Occipital lobe (tissue), 2 donors: ENCODE data around the gene FKRP. TPM values are rescaled to one million over a fixed set of nuclear protein-coding genes. Genes with fewer than 3 reads are reported as not detected.
"Not testable (repeated sequence)": the region's sequence is repeated elsewhere in the genome, so short reads cannot be mapped to it uniquely, and the experiment has no call there.

Experiments
- DNase-seq: peaks from one replicate; lab custom pipeline; 2025; lab: John Stamatoyannopoulos, UW
- total RNA-seq: library from RNA; depleted of rRNA; stranded (reverse); fragments of >200 nt; gene quantifications from one replicate; pipeline ENCODE4 v1.2.3, GENCODE V29; 2014

The FKRP gene
- total RNA-seq, 1 donor from 2014 or later: 11.7 TPM

DNA sequence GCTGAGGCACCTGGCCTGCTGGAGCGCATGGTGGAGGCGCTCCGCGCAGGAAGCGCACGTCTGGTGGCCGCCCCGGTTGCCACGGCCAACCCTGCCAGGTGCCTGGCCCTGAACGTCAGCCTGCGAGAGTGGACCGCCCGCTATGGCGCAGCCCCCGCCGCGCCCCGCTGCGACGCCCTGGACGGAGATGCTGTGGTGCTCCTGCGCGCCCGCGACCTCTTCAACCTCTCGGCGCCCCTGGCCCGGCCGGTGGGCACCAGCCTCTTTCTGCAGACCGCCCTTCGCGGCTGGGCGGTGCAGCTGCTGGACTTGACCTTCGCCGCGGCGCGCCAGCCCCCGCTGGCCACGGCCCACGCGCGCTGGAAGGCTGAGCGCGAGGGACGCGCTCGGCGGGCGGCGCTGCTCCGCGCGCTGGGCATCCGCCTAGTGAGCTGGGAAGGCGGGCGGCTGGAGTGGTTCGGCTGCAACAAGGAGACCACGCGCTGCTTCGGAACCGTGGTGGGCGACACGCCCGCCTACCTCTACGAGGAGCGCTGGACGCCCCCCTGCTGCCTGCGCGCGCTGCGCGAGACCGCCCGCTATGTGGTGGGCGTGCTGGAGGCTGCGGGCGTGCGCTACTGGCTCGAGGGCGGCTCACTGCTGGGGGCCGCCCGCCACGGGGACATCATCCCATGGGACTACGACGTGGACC is 10.1 kb downstream of the FKRP start:
- DNase-seq: no peak

DNA sequence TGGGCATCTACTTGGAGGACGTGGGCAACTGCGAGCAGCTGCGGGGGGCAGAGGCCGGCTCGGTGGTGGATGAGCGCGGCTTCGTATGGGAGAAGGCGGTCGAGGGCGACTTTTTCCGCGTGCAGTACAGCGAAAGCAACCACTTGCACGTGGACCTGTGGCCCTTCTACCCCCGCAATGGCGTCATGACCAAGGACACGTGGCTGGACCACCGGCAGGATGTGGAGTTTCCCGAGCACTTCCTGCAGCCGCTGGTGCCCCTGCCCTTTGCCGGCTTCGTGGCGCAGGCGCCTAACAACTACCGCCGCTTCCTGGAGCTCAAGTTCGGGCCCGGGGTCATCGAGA is 10.7 kb downstream of the FKRP start:
- DNase-seq: no peak

DNA sequence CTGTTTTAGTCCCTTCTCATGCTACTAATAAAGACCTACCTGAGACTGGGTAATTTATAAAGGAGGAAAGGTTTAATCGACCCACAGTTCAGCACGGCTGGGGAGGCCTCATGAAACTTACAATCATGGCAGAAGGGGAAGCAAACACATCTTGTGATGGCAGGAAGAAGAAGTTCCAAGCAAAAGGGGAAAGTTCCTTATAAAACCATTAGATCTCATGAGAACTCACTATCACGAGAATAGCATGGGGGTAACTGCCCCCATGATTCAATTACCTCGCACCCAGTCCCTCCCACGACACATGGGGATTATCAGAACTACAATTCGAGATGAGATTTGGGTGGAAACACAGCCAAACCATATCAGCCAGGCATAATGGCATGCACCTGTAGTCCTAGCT is 13.3 kb downstream of the FKRP start:
- DNase-seq: no peak

DNA sequence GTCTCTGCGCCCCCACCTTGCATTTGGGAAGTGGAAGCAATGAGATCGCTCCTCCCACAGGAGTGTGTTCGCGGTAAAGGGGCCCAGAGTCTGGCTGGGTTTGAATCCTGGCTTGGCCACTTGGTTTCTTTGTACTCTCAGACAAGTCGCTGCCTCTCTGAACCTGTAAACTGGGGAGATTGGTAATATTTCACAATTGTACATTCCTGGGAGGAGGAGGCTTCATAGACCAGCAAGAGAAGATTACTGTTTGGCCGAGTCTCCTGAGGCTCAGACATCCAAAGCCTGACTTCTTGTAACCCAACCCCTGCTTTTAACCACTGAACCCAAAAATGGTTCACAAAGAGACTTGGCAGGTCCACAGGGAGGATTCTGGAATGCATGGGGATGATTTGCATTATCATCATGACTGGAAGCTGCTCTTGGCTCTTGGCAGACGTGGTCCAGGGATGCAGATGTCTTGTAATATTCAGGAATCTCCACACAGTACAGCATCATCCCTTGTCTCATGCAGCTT is 14.0 kb downstream of the FKRP start:
- no peak for DNase-seq

DNA sequence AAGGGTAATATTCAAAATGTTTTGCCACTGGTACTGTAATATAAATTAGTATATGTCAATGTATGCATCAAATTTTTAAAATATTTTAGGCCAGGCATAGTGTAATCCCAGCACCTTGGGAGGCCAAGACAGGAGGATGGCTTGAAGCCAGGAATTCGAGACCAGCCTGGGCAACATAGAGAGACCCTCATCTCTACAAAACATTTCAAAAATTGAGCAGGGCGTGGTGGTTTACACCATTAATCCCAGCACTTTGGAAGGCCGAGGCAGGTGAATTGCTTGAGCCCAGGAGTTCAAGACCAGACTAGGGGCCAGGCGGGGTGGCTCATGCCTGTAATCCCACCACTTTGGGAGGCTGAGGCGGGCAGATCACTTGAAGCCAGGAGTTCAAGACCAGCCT is 14.5 kb downstream of the FKRP start:
- DNase-seq: no peak

DNA sequence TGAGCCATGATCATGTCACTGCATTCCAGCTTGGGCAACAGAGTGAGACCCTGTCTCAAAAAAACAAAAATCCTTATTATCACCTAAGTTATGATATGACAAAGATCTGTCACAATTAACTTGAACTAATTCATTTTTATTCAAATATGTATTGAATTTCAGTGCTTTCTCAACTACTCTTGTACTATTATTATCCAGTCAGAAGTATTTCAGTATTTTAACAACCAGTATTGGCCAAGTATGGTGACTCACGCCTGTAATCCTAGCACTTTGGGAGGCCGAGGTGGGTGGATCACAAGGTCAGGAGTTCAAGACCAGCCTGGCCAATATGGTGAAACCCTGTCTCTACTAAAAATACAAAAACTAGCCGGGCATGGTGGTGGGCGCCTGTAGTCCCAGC is 15.0 kb downstream of the FKRP start:
- DNase-seq: not testable (repeated sequence)

DNA sequence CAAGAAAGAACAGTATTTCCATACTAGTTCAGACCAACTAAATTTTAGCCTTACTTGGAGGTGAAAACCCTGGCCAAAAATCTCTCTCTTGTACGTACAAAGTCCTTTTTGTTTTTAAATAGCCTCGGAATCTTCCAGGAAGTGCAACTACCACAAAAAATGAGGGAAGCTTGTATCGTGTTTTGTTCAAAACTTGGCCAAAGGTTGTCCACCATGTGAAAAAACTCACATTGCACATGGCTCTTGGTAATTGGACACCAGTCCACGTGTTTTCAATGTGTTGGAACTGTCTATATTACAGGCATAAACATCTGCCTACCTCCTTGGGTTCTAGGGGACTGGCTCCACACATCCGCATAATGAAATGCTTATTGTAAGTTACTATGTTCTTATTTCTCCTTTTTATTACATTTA is 15.6 kb downstream of the FKRP start:
- no peak for DNase-seq

DNA sequence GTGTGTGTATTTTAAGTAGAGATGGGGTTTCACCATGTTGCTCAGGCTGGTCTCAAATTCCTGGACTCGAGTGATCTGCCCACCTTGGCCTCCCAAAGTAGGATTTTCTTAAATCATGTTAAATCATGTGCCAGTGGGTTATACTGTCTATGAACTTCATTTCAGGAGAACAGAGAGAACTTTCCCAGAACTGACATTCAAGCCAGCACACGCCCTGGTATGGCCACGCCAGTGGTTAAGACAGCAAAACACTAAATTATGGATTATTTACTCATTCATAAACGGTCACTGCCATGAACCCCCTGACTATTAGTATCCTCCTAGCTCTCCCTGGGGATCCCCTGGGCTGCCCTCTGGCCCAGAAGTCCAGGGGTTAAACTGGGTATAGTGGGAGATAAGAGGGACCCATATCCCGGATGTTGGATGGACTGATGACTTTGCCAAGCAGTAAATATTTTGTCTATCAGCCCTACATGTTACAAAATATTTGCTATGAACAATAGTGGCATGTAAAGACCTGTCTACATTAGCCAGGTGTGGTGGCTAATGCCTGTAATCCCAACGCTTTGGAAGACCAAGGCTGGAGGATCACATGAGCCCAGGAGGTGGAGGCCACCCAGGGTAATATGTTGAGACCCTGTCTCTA is 16.5 kb downstream of the FKRP start:
- DNase-seq: no peak

DNA sequence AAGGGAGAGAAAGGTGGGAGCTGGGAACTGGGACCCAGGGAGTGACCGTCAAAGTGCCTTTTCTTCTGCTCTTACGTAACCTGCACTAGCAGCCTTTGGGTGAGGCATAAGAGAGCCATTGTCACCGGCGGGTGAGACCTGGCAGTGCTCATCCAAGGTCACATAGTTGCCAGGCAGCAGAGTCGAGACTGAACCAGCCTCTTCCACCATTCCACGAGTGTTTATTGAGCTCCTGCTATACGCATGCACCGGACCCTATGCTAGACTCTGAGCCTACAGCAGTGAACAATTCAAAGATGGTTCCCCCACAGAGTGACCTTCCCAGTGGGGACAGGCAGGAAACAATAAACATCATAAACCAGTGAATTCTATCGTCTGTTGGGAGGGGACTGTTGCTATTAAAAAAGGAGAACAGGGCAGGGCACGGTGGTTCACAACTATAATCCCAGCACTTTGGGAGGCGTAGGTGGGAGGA is 19.0 kb downstream of the FKRP start:
- no peak for DNase-seq

DNA sequence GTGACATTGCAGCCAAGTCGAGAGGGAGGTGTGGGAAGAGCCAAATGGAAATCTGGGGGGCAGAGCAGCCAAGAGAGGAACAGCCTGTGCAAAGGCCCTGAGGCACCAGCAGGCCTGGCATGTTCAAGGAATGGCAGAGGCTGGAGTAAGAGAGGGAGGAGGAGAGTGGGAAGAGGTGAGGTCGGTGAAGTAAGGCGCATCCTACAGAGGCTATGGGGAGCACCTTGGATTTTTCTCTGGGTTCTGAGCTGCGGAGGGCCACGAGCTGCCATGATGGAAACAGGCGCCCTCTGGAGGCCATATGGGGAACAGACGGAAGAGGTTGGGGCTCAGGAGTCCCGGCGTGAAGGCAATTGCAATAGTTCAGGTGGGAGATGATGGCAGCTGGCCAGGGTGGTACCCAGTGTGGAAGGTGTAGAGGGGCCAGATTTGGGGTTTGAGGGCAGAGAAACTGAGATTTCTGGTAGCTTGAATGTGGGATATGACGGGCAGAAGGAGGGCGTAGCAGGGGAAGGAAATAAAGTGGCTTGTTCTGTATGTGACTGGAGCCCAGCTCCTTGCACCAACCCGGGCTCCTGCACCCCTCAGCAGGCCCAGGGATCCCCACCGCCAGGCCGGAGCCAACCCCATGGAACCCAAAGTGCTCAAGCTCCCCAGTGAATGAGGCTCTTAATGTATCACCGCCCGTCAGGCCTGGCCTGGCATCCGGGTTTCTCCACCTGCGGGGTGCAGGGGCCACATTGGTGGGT is 20.9 kb downstream of the FKRP start:
- DNase-seq: no peak

DNA sequence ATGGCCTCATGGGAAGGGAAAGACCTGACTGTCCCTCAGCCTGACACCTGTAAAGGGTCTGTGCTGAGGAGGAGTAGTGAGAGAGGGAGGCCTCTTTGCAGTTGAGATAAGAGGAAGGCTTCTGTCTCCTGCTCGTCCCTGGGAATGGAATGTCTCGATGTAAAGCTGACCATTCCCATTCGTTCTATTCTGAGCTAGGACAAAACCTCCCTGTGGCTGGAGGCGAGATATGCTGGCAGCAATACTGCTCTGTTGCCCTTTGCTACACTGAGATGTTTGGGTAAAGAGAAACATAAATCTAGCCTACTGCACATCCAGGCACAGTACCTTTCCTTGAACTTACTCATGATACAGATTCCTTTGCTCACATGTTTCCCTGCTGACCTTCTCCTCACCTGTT is 22.9 kb downstream of the FKRP start:
- DNase-seq: not testable (repeated sequence)

DNA sequence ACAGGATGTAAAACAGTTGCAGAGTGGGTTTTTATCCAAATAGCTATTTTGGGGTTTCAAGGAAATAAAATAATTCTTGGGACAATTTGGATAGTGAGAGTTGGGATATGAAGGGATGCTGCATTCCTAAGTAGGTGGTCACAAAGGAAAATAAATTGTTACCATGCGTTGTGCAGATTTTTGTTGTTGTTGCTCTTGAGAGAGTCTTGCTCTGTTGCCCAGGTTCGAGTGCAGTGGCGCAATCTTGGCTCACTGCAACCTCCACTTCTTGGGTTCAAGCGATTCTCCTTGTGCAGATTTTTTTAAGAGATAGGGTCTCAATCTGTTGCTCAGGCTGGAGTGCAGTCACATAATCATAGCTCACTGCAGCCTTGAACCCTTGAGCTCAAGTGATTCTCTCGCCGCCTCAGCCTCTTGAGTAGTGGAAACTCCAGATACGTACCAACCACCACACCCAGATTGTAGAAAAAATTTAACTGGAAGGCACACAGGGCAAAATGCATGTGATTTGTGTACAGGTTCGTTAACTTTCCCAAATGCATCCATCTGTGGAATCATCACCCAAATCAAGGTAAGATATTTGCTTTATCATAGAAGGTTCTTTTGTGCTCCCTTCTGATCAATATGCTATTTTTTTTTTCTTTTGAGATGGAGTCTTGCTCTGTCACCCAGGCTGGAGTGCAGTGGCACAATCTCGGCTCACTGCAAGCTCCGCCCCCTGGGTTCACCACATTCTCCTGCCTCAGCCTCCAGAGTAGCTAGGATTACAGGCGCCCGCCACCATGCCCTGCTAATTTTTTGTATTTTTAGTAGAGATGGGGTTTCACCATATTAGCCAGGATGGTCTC is 26.5 kb downstream of the FKRP start:
- no peak for DNase-seq

DNA sequence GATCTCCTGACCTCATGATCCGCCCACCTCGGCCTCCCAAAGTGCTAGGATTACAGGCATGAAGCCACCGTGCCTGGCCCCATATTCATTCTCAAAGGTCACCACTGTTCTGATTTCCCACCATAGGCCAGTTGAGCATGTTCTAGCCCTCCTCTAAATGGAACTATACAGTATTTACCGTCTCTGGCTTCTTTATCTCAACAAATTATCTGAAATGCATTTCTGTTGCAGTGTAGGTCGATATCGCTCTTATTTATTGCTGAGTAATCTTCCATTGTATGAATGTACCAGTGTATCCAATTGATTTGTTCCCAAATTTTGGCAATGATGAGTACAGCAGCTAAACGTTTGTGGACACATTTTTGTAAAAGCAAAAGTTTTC is 27.2 kb downstream of the FKRP start:
- DNase-seq: no peak

DNA sequence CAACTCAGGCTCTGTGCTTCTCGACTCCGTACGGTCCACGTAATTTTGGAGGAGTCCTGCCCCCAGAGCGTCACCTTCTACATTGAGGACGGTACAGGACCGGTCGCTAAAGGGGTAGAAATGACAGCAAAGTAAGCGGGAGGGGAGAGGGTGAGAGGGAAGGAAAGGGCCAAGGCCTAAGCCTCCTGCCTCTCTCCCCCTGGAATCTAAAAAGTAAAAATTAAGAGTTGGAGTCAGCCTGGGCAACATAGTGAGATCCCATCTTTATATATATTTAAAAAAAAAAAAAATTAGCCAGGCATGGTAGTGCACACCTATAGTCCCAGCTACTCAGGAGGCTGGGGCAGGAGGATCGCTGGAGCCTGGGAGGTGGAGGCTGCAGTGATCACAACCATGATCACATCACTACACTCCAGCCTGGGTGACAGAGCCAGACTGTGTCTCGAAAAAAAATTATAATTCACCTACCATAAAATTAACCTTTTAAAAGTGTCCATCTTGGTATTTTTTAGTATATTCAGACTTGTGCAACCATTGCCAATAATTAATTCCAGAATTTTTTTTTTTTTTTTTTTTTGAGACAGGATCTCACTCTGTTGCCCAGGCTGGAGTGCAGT is 29.9 kb downstream of the FKRP start:
- no peak for DNase-seq

DNA sequence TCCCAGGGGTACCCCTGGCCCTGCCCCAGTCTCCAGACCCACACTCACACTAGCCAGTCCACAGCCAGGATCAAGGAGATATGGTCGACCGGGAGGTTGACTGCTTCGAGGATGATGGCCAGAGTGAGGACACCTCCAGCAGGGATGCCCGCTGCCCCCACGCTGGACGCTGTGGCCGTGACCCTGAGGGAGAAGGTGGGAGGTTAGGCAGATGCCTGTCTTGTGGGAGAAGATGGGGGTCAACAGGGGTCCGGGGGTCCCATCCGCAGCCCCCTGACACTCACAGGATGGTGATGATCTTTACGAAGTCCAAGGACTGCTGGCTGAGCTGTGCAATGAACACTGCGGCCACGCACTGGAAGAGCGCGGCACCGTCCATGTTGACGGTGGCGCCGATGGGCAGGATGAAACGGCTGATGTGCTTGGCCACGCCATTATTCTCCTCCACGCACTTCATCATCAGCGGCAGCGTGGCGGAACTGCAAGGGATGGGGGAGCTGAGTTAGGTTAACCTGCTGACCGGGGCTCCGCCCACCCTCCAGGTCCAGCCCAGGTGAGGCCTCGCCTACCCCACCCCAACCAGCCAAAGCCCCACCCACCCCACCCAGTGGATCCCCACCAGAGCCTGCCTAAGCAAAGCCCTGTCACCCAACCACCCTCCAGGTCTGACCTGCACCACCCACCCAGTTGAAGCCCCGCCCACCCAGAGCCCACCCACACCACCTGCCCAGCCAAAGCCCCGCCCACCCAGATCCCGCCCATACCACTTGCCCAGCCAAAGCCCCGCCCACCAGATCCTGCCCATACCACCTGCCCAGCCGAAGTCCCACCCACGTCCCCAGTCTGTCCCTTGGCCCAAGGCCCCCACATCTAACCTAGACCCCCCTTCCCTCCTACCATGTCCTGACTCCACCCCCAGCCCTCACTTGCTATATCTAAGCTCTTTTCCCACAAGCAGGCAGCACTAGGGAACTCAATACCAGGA is 31.4 kb downstream of the FKRP start:
- no peak for DNase-seq

DNA sequence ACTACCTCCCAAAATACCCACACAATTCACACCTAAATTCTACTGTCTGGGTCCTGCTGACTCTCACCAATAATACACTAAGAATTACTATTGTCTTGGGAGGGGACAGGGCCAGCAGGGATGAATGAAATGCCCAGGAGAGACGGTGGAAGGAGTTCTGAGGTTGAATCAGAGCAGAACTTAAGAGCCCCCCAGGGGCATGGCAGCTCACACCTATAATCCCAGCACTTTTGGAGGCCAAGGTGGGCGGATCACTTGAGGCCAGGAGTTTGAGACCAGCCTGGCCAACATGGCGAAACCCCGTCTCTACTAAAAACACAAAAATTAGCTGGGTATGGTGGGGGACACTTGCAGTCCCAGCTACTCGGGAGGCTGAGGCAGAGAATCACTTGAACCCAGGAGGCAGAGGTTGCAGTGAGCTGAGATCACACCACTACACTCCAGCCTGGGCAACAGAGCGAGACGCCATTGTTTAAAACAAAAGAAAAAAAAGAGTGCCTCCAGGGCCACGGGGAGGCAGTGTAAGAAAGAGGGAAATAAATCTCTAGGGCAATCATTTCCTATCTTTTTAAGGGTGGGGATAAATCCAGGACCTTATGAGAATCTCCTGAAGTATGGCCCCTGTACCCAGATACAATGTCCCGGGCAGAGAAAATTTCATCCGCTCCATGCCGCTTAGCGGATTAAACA is 32.2 kb downstream of the FKRP start:
- DNase-seq: not testable (repeated sequence)

DNA sequence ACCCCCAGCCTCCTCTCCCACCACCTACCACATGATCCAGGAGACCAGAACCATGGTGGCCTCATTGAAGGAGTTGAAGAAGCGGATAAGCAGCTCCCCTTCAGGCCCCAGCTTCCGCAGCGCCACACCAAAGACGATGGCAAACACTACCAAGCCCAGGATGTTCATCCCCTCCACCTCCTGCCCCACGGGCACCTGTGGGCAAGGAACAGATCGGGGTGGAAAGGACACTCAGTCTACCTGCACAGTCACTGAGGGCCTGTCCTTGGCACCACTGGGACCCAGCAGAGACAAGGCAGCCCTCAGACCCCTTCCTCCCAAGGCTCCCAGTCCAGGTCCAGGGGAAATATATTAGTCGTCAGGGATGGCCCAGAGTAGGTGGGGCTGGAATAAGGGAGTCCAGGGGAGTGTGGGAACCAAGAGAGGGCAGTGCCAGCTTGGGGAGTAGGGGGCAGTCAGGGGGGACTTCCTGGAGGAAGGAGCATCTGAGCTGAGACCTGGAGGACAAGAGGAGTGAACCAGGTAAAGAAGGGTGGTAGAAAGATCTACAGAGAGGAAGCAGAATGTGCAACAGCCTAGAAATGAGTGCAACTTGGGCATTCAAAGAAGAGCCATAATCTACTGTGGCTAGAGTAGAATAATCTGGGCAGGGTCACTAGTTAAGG is 36.6 kb downstream of the FKRP start:
- DNase-seq: no peak

DNA sequence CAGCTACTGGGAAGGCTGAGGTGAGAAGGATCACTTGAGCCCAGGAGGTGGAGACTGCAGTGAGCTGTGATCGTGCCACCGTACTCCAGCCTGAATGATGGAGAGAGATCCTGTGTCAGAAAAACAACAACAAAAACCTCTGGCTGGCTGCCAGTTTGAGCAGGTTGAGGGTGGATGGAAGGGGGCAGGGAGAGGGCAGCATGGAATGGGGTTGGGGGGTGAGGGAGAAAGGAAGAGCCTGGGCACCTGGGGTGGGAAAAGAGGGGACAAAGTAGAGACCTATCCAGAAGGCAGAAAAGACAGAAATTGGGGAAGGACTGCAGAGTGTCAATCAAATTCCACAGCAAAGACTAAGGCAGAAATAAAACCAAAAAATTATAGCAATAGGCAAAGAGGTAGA is 37.8 kb downstream of the FKRP start:
- no peak for DNase-seq
